NCI-H2107 treated with DMSO at 0.1 percent for 48 hours (cell line): ENCODE measurements around the gene ANO2.

Experiments
- DNase-seq: peaks from one replicate; lab custom pipeline; 2025; ENCODE audit not compliant: unreplicated experiment; lab: John Stamatoyannopoulos, UW

ANO2 gene

GRCh38 chr12:5964913-5965900 lies 20.1 kb upstream of the ANO2 start:
- DNase-seq, result no peak

GRCh38 chr12:5963515-5963914 lies 18.5 kb upstream of the ANO2 start:
- DNase-seq, result no peak

GRCh38 chr12:5960783-5961182 lies 15.7 kb upstream of the ANO2 start:
- no peak for DNase-seq

GRCh38 chr12:5956987-5957386 lies 11.9 kb upstream of the ANO2 start:
- DNase-seq, result no peak

GRCh38 chr12:5954661-5955060 lies 9.6 kb upstream of the ANO2 start:
- DNase-seq, result no peak

- no peak for DNase-seq
Measured at GRCh38 chr12:5953835-5954586, 9.0 kb upstream of the ANO2 start.

GRCh38 chr12:5952031-5952430 lies 7.0 kb upstream of the ANO2 start:
- DNase-seq, result no peak

- DNase-seq, result no peak
Measured at GRCh38 chr12:5948696-5949095, 3.6 kb upstream of the ANO2 start.

- no peak for DNase-seq
Measured at GRCh38 chr12:5947006-5947405, 1.9 kb upstream of the ANO2 start.

- no peak for DNase-seq
Measured at GRCh38 chr12:5946388-5946787, 1.3 kb upstream of the ANO2 start.

- no peak for DNase-seq
Measured at GRCh38 chr12:5944688-5945070, 380 bp downstream of the ANO2 start.

GRCh38 chr12:5944053-5944452 lies 1.0 kb downstream of the ANO2 start:
- no peak for DNase-seq

GRCh38 chr12:5941907-5942306 lies 3.2 kb downstream of the ANO2 start:
- DNase-seq, result no peak

- DNase-seq, result no peak
Measured at GRCh38 chr12:5927732-5928516, 17.1 kb downstream of the ANO2 start.

- DNase-seq, result no peak
Measured at GRCh38 chr12:5925646-5926045, 19.4 kb downstream of the ANO2 start.

- no peak for DNase-seq
Measured at GRCh38 chr12:5924342-5924741, 20.7 kb downstream of the ANO2 start.

GRCh38 chr12:5923751-5924150 lies 21.3 kb downstream of the ANO2 start:
- no peak for DNase-seq

GRCh38 chr12:5923043-5923605 lies 21.9 kb downstream of the ANO2 start:
- no peak for DNase-seq

GRCh38 chr12:5921966-5922899 lies 22.8 kb downstream of the ANO2 start:
- no peak for DNase-seq
